Epithelial cell of proximal tubule (primary cell): ENCODE measurements around the gene OR9A2. TPM values are rescaled to one million over a fixed set of nuclear protein-coding genes. Genes with fewer than 3 reads are reported as not detected.
"Not testable (repeated sequence)": the region's sequence is repeated elsewhere in the genome, so short reads cannot be mapped to it uniquely, and the experiment has no call there.

Experiments
- DNase-seq: peaks from one replicate; pipeline ENCODE4 v3.0.0-alpha.2; 2011; ENCODE audit warnings: low read depth
- H3K4me3 ChIP-seq: 2 replicates; pipeline ENCODE4 v1.5.1; 2011; ENCODE audit warnings: low read depth, mild to moderate bottlenecking, low read length
- CTCF ChIP-seq: conservative IDR thresholded peaks from 2 replicates; pipeline ENCODE4 v1.5.1; 2012; ENCODE audit warnings: low read depth, mild to moderate bottlenecking, low read length
- total RNA-seq: library from RNA; depleted of rRNA; stranded (reverse); fragments of >200 nt; gene quantifications from 2 replicates; pipeline ENCODE4 v1.2.3, GENCODE V29; 2015

The OR9A2 gene
- total RNA-seq, 1 donor from 2014 or later = 0.17 TPM

GRCh38 chr7:142984297-142984696 is 42.6 kb downstream of the OR9A2 start:
- no peak overlapping the region for H3K4me3 ChIP-seq
- TF ChIP-seq CTCF = no peak
- no peak for DNase-seq

GRCh38 chr7:142983825-142984224 is 43.1 kb downstream of the OR9A2 start:
- no peak for DNase-seq
- no peak for TF ChIP-seq CTCF
- H3K4me3 ChIP-seq = no peak overlapping the region

GRCh38 chr7:142978402-142978801 is 48.5 kb downstream of the OR9A2 start:
- DNase-seq, H3K4me3 ChIP-seq: not testable (repeated sequence)

Other genes starting within 250 kb of the OR9A2 start
- 0.75 and 3.3 TPM in 2 replicates for gene EPHB6, start 172.1 kb downstream of the OR9A2 start, total RNA-seq
- gene TRPV6, start 141.4 kb downstream of the OR9A2 start, total RNA-seq = 0.06 and 0.29 TPM in 2 replicates
- gene TRPV5, start 93.4 kb downstream of the OR9A2 start, total RNA-seq = not detected in 2 replicates
- gene LLCFC1, start 87.6 kb downstream of the OR9A2 start, total RNA-seq = not detected in 2 replicates
- gene KEL, start 64.8 kb downstream of the OR9A2 start, total RNA-seq = 0.12 TPM in 1 of 2 replicates, not detected in the other
- not detected in 2 replicates for gene OR6V1, start 25.2 kb upstream of the OR9A2 start, total RNA-seq
- gene PIP, start 104.9 kb upstream of the OR9A2 start, total RNA-seq = not detected in 2 replicates
- gene TAS2R39, start 156.3 kb upstream of the OR9A2 start, total RNA-seq = not detected in 2 replicates
- not detected in 2 replicates for gene TAS2R40, start 194.9 kb upstream of the OR9A2 start, total RNA-seq
- gene GSTK1, start 236.3 kb upstream of the OR9A2 start, total RNA-seq = 95.1 and 141 TPM in 2 replicates